ENCODE measurements around the gene KLB. TPM values are rescaled to one million over a fixed set of nuclear protein-coding genes. Genes with fewer than 3 reads are reported as not detected.

Gene KLB
- total and polyA plus RNA-seq, 4 donors = 0.06 to 0.45 (median 0.32) TPM

DNA sequence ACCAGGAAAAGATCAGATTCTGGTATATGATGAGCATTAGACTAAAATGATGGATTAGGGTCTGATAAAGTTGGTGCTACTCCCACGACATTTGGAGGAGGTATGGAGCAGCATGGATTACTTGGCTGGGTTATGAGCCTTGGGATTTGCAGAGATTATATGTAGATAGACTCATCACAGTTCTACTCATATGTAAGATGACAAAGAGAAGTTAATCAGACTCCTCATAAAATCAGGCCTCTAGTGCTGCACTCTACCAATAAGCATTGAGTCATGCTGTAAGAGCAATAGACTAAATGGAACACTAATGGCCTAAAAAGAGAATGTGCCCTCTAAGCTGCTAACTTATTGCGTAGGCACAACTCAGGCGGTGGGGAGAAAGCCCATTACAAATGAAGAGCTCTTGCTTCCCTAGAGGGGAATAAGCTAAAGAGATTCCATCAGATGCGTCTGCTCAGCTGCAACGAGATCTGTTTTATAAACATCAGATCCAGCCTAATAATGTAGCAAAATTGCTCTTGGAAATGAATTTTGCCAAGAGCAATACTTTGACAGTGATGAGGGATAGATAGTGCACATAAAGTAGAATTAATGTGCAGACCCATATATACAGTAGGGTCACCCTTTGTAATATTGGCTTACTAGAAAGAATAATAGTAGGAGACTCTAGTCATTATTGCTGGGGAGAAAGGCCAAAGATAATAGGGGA lies 69.6 kb downstream of the KLB start:
- DNase-seq (ENCODE audit: low read depth in 4 of 6, low spot score in 6 of 6) = peak in 2 of 6 donors; percentile 58 to 80
- 53% methylated on average over 2 of the region's 5 CpGs for WGBS (ENCODE audit: insufficient coverage)

DNA sequence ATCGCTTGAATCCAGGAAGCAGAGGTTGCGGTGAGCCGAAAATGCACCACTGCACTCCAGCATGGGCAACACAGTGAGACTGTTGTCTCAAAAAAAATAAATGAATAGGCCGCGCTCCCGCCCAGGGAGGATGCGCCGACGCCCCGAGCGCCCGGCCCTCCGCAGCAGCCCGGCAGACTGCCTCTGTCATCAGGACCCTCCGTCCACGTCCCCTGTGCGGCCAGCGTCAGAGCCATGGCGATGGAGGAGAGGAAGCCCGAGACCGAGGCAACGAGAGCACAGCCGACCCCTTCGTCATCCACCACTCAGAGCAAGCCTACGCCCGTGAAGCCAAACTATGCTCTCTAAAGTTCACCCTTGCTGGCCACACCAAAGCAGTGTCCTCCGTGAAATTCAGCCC lies 73.5 kb downstream of the KLB start:
- H3K4me1 ChIP-seq (ENCODE audit: control insufficient read depth, insufficient read depth, low read length) = no peaks in the 10 kb centered on the region
- no peak for DNase-seq (ENCODE audit: low read depth in 4 of 6, low spot score in 6 of 6)
- 94% methylated on average over 24 of the region's 27 CpGs for WGBS (ENCODE audit: insufficient coverage)
- H3K36me3 ChIP-seq (ENCODE audit: control insufficient read depth, insufficient read depth, low read length) = peaks cover 14% of the 10 kb centered on the region
- H3K9me3 ChIP-seq (ENCODE audit: control insufficient read depth, insufficient read depth, low read length) = peaks cover 4% of the 10 kb centered on the region
- H3K4me3 ChIP-seq (ENCODE audit: low read depth, low read length) = no peak overlapping the region
- no peaks in the 10 kb centered on the region for H3K27me3 ChIP-seq (ENCODE audit: control insufficient read depth, insufficient read depth, low read length)
- H3K27ac ChIP-seq (ENCODE audit: low read depth, low read length) = no peak overlapping the region

More for the DNA sequence above, 69.6 kb downstream of the KLB start:
- Histone ChIP-seq H3K27ac (ENCODE audit: low read depth, low read length) (peak overlapping the region; percentile 10), H3K4me1 (ENCODE audit: control insufficient read depth, insufficient read depth, low read length) (no peaks in the 10 kb centered on the region), H3K9me3 (ENCODE audit: control insufficient read depth, insufficient read depth, low read length) (no peaks in the 10 kb centered on the region), H3K27me3 (ENCODE audit: control insufficient read depth, insufficient read depth, low read length) (no peaks in the 10 kb centered on the region), H3K36me3 (ENCODE audit: control insufficient read depth, insufficient read depth, low read length) (peaks cover 26% of the 10 kb centered on the region), H3K4me3 (ENCODE audit: low read depth, low read length) (no peak overlapping the region)

DNA sequence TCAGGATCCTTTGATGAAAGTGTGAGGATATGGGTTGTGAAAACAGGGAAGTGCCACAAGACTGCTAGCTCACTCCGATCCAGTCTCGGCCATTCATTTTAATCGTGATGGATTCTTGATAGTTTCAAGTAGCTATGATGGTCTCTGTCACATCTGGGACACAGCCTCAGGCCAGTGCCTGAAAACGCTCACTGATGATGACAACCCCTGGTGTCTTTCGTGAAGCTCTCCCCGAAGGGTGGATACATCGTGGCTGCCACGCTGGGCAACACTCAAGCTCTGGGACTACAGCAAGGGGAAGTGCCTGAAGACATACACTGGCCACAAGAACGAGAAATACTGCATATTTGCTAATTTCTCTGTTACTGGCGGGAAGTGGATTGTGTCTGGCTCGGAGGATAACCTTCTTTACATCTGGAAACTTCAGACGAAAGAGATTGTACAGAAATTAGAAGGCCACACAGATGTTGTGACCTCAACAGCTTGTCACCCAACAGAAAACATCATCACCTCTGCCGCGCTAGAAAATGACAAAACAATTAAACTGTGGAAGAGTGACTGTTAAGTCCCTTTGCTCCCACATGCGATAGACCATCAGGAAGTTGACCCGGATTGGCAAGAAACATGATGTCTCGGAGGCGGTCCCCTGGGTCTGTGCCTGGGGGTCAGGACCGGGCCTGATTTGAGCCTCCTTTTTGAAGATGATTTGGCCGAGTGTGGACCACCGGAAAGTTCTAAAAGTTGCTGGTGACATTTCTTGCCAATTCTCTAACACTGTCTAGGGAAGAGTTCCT lies 74.4 kb downstream of the KLB start:
- H3K27ac ChIP-seq (ENCODE audit: low read depth, low read length) = no peak overlapping the region
- H3K36me3 ChIP-seq (ENCODE audit: control insufficient read depth, insufficient read depth, low read length) = peaks cover 9% of the 10 kb centered on the region
- no peak overlapping the region for H3K4me3 ChIP-seq (ENCODE audit: low read depth, low read length)
- no peaks in the 10 kb centered on the region for H3K27me3 ChIP-seq (ENCODE audit: control insufficient read depth, insufficient read depth, low read length)
- WGBS (ENCODE audit: insufficient coverage) = 88% methylated on average over 15 of the region's 21 CpGs
- DNase-seq (ENCODE audit: low read depth in 4 of 6, low spot score in 6 of 6) = no peak
- H3K9me3 ChIP-seq (ENCODE audit: control insufficient read depth, insufficient read depth, low read length) = peaks cover 4% of the 10 kb centered on the region
- H3K4me1 ChIP-seq (ENCODE audit: control insufficient read depth, insufficient read depth, low read length) = no peaks in the 10 kb centered on the region

DNA sequence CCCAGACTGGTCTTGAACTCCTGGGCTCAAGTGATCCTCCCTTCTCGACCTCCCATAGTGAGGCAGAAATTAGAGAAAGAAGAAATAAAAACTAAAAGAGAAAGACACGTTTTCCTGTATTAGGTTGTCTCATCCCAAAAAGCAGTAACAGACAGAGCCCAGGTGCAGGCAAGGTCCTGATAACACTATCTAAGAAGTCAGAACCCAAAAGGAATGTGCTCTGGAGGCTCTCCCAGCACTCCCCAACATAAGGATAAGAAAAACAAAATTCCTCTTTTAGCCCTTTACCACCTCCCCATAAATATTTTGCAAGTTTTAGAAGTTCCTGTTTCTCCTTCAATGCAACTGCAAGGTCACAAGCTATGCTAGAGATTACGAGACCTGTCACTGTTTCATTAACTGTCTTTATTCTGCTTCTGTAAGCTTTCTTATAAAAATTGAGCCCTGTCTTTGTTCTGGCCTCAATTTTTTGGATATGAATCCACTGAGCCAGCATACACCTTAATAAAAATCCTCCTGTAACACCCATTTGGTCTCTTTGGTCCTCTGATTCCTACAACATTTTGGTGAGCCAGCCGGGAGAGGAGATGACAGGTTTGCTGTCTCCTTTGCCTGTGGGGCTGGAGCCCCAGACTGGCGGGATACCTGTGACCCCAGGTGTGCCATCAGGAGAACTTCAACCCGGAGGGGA lies 78.0 kb downstream of the KLB start:
- H3K9me3 ChIP-seq (ENCODE audit: control insufficient read depth, insufficient read depth, low read length) = peaks cover 4% of the 10 kb centered on the region
- no peaks in the 10 kb centered on the region for H3K4me1 ChIP-seq (ENCODE audit: control insufficient read depth, insufficient read depth, low read length)
- no peak overlapping the region for H3K27ac ChIP-seq (ENCODE audit: low read depth, low read length)
- no peaks in the 10 kb centered on the region for H3K27me3 ChIP-seq (ENCODE audit: control insufficient read depth, insufficient read depth, low read length)
- WGBS (ENCODE audit: insufficient coverage) = 87% methylated on average over 5 of the region's 6 CpGs
- H3K4me3 ChIP-seq (ENCODE audit: low read depth, low read length) = no peak overlapping the region
- DNase-seq (ENCODE audit: low read depth in 4 of 6, low spot score in 6 of 6) = no peak
- peaks cover 6% of the 10 kb centered on the region for H3K36me3 ChIP-seq (ENCODE audit: control insufficient read depth, insufficient read depth, low read length)

DNA sequence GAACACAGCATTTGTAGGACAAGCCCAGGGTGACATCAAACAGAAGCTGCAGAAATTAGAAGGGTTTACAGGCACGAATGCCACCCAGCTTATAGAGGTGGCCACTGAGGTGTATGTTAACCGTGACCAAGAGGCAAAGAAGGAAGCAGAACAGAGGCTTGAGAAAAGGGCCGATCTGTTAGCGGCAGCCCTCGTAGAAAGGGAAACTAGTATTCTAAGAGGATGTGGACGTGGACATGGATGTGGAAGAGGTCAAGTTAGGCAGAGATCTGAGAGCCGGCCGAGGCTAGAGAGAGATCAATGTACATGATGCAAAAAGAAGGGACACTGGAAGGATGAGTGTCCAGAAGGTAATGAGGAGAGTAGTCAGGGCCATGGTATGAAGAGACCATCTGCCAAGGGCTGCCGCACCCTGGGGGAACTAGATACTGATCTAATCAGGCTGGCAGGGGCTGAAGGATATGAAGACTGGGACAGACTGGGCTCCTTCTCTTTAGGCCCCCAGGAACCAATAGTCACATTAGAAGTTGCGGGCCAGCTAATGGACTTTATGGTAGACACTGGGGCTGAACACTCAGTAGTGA lies 79.6 kb downstream of the KLB start:
- no peaks in the 10 kb centered on the region for H3K4me1 ChIP-seq (ENCODE audit: control insufficient read depth, insufficient read depth, low read length)

DNA sequence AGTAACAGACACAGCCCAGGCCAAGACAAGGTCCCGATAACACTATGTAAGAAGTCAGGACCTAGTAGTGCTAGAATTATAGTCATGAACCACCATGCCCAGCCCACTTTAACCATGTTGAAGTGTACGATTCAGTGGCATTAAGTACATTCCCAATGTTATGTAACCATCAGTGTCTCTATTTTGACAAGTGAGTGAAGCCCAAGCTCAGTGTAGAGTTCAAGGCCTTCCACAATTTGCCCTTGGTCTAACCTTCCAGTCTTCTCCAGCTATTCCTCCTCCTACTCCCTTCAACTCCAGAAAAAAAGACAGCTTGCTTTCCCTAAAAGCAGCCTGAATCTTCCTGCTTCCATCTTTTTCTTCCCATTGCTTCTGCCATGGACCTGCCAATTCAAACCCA lies 83.6 kb downstream of the KLB start:
- 83% methylated on average over 1 of the region's 2 CpGs for WGBS (ENCODE audit: insufficient coverage)
- no peak for DNase-seq (ENCODE audit: low read depth in 4 of 6, low spot score in 6 of 6)

More for the DNA sequence above, 79.6 kb downstream of the KLB start:
- Histone ChIP-seq H3K36me3 (ENCODE audit: control insufficient read depth, insufficient read depth, low read length) (no peaks in the 10 kb centered on the region), H3K4me3 (ENCODE audit: low read depth, low read length) (no peak overlapping the region), H3K27ac (ENCODE audit: low read depth, low read length) (no peak overlapping the region), H3K9me3 (ENCODE audit: control insufficient read depth, insufficient read depth, low read length) (peaks cover 4% of the 10 kb centered on the region), H3K27me3 (ENCODE audit: control insufficient read depth, insufficient read depth, low read length) (no peaks in the 10 kb centered on the region)
- 87% methylated on average over 10 of the region's 10 CpGs for WGBS (ENCODE audit: insufficient coverage)
- no peak for DNase-seq (ENCODE audit: low read depth in 4 of 6, low spot score in 6 of 6)

DNA sequence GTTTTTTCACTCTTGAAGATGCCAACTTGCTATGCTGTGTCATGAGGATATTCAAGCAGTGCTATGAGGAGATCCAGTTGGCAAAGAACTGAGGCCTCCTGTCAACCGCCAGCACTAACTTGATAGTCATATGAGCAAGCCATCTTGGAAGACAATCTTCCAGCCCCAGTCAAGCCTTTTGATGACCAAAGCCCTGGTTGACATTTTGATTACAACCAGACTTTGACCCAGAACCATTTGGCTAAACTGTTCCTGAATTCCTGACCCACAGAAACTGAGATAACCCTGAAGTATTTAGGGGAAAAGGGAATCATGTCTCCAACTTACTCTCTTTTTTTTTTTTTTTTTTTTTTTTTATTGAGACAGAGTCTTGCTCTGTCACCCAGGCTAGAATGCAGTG lies 87.6 kb downstream of the KLB start:
- 100% methylated on average over 1 of the region's 1 CpG for WGBS (ENCODE audit: insufficient coverage)
- Histone ChIP-seq H3K27ac (ENCODE audit: low read depth, low read length) (no peak overlapping the region), H3K4me1 (ENCODE audit: control insufficient read depth, insufficient read depth, low read length) (no peaks in the 10 kb centered on the region)

More for the DNA sequence above, 83.6 kb downstream of the KLB start:
- Histone ChIP-seq H3K4me3 (ENCODE audit: low read depth, low read length) (no peak overlapping the region), H3K36me3 (ENCODE audit: control insufficient read depth, insufficient read depth, low read length) (no peaks in the 10 kb centered on the region), H3K27ac (ENCODE audit: low read depth, low read length) (no peak overlapping the region), H3K27me3 (ENCODE audit: control insufficient read depth, insufficient read depth, low read length) (no peaks in the 10 kb centered on the region), H3K4me1 (ENCODE audit: control insufficient read depth, insufficient read depth, low read length) (no peaks in the 10 kb centered on the region), H3K9me3 (ENCODE audit: control insufficient read depth, insufficient read depth, low read length) (no peaks in the 10 kb centered on the region)

DNA sequence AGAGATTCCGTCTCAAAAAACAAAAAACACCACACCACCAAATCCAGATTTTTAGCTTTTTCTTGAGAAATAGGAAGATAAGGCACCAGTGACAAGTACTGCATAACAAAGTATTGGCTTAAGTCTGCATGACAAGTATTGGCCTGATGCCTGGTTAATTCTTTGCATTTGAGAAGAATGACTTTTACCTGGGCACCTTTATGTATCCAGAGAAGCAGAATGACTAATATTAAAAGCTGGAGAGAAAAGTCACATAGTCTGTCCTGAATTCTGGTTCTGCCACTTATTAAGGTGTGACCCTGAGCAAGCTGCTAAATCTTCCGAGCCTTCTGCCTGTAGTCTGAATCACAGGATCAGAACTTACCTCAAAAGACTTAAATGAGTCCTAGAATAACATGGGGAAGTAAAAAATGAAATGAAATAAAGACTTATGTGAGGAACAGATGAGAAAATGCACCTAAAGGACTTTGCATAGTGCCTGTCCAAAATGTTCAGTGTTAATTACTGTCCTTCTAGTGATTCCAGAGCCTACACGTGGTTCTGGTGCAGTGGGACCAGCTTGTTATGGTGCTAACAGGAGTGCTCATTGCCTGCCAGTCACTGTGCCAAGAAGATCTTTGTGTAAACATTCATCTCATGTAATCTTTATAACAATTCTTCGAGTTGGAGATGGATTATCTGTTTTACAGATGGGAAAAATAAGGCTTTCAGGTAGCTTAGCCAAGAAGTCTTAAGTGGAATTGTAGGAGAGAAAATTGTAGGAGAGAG lies 88.9 kb downstream of the KLB start:
- no peak overlapping the region for H3K27ac ChIP-seq (ENCODE audit: low read depth, low read length)
- H3K27me3 ChIP-seq (ENCODE audit: control insufficient read depth, insufficient read depth, low read length) = no peaks in the 10 kb centered on the region
- no peaks in the 10 kb centered on the region for H3K4me1 ChIP-seq (ENCODE audit: control insufficient read depth, insufficient read depth, low read length)
- H3K9me3 ChIP-seq (ENCODE audit: control insufficient read depth, insufficient read depth, low read length) = no peaks in the 10 kb centered on the region
- DNase-seq (ENCODE audit: low read depth in 4 of 6, low spot score in 6 of 6) = no peak
- peaks cover 9% of the 10 kb centered on the region for H3K36me3 ChIP-seq (ENCODE audit: control insufficient read depth, insufficient read depth, low read length)
- 89% methylated on average over 1 of the region's 4 CpGs for WGBS (ENCODE audit: insufficient coverage)
- no peak overlapping the region for H3K4me3 ChIP-seq (ENCODE audit: low read depth, low read length)

More for the DNA sequence above, 87.6 kb downstream of the KLB start:
- Histone ChIP-seq H3K4me3 (ENCODE audit: low read depth, low read length) (no peak overlapping the region), H3K9me3 (ENCODE audit: control insufficient read depth, insufficient read depth, low read length) (no peaks in the 10 kb centered on the region), H3K27me3 (ENCODE audit: control insufficient read depth, insufficient read depth, low read length) (no peaks in the 10 kb centered on the region), H3K36me3 (ENCODE audit: control insufficient read depth, insufficient read depth, low read length) (peaks cover 5% of the 10 kb centered on the region)
- DNase-seq (ENCODE audit: low read depth in 4 of 6, low spot score in 6 of 6) = no peak

All from spinal cord (tissue), 10 donors.